Lower lobe of right lung (tissue), 2 donors: ENCODE results near the gene LPIN1. TPM values are rescaled to one million over a fixed set of nuclear protein-coding genes. Genes with fewer than 3 reads are reported as not detected.

ENCODE experiments used
- ATAC-seq, 2 donors: fragments of 200-7000 bp; cut with Tn5 transposase; one replicate each; pipeline ENCODE4 v1.9.1; 2020 to 2022; ENCODE audit warnings: mild to moderate bottlenecking in 2 of 2, moderate library complexity in 2 of 2
- DNase-seq: peaks from one replicate; pipeline ENCODE4 v3.0.0-alpha.2; 2020
- H3K27ac ChIP-seq: fragments of 200-600 bp; one replicate; pipeline ENCODE4 v1.8.0; 2022
- H3K27me3 ChIP-seq: fragments of 200-600 bp; one replicate; pipeline ENCODE4 v1.8.0; 2022; ENCODE audit warnings: low read depth
- H3K36me3 ChIP-seq: fragments of 200-600 bp; one replicate; pipeline ENCODE4 v1.8.0; 2022; ENCODE audit warnings: mild to moderate bottlenecking
- H3K4me1 ChIP-seq: fragments of 200-600 bp; one replicate; pipeline ENCODE4 v1.8.0; 2022
- H3K4me3 ChIP-seq: fragments of 200-600 bp; one replicate; pipeline ENCODE4 v1.8.0; 2022; ENCODE audit warnings: mild to moderate bottlenecking
- H3K9me3 ChIP-seq: fragments of 200-600 bp; one replicate; pipeline ENCODE4 v1.8.0; 2022
- intact Hi-C: fragments of 100-400 bp; cut with DNase I; formaldehyde crosslinking; loops from one replicate; pipeline ENCODE4 v1.11.0; 2022
- microRNA-seq: library from miRNA; unstranded; fragments of <30 nt; microRNA quantifications from one replicate; pipeline ENCODE4 v1.2.0, GENCODE V29; 2020; ENCODE audit warnings: borderline number of aligned reads
- total RNA-seq: library from RNA; stranded (reverse); fragmentation: NEBNext Ultra II Directional; extraction: Animal tissue kit (Norgen Biotek cat#: 25700); gene quantifications from one replicate; pipeline ENCODE4 v1.2.1, GENCODE V29; 2021
- TF ChIP-seq, protein P1 (sequence below): fragments of 200-600 bp; IDR thresholded peaks from one replicate; pipeline ENCODE4 v1.8.0; 2022; ENCODE audit warnings: antibody characterized with exemption, mild to moderate bottlenecking
- donor health status: DM: no; HTN: yes; CAD: no; lungs with severe emphysema.

The LPIN1 gene
- total RNA-seq, 1 donor from 2014 or later: 52.7 TPM

DNA sequence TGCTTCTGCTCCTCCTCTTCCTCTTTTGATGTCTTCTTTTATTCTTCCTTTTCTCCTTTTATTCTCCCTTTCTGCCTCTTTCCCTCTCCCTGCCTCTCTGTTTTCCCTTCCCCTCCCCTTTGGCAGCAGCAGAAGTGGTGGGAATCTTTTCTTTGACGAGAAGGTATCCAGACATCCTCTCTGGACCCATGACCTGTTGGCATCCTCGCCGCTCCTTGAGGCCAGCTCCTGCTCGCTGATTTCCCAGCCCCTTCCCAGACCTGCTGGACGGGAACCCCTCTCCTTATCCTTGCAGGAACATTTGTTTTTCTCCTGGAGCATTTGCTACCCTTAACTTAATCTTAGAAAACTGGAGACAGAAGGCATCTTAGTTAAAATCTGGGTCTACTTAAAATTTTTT lies 130.5 kb downstream of the LPIN1 start:
- Histone ChIP-seq H3K27me3 (no peaks in the 10 kb centered on the region), H3K9me3 (no peaks in the 10 kb centered on the region), H3K27ac (no peak overlapping the region), H3K36me3 (no peaks in the 10 kb centered on the region), H3K4me3 (no peak overlapping the region), H3K4me1 (peaks cover 12% of the 10 kb centered on the region)
- no peak for DNase-seq
- ATAC-seq: no peak
- intact Hi-C loops: no loop called here
- TF ChIP-seq, protein P1, sequence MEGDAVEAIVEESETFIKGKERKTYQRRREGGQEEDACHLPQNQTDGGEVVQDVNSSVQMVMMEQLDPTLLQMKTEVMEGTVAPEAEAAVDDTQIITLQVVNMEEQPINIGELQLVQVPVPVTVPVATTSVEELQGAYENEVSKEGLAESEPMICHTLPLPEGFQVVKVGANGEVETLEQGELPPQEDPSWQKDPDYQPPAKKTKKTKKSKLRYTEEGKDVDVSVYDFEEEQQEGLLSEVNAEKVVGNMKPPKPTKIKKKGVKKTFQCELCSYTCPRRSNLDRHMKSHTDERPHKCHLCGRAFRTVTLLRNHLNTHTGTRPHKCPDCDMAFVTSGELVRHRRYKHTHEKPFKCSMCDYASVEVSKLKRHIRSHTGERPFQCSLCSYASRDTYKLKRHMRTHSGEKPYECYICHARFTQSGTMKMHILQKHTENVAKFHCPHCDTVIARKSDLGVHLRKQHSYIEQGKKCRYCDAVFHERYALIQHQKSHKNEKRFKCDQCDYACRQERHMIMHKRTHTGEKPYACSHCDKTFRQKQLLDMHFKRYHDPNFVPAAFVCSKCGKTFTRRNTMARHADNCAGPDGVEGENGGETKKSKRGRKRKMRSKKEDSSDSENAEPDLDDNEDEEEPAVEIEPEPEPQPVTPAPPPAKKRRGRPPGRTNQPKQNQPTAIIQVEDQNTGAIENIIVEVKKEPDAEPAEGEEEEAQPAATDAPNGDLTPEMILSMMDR: no peak

Small RNA genes lying within 50 kb of the gene (microRNA-seq; reads per million reads assigned to microRNA genes)
- gene MIR4262 (not detected), gene MIR548S (not detected)

Other genes with a start within 250 kb of the LPIN1 start
- 2.3 TPM for gene GREB1, start 212.6 kb upstream of the LPIN1 start, total RNA-seq
- not detected for gene NTSR2, start 76.4 kb upstream of the LPIN1 start, total RNA-seq